ENCODE measurements around the gene TP53I3.
"Not testable (repeated sequence)": the region's sequence is repeated elsewhere in the genome, so short reads cannot be mapped to it uniquely, and the experiment has no call there.

TP53I3 gene

GRCh38 chr2:24054366-24055010, 30.1 kb downstream of the TP53I3 start:
- DNase-seq (ENCODE audit: extremely low read depth in 1 of 2, low read depth in 1 of 2) = no peak

GRCh38 chr2:24052951-24053350, 31.7 kb downstream of the TP53I3 start:
- DNase-seq (ENCODE audit: extremely low read depth in 1 of 2, low read depth in 1 of 2) = no peak

- no peak for DNase-seq (ENCODE audit: extremely low read depth in 1 of 2, low read depth in 1 of 2)
Observed at GRCh38 chr2:24051833-24052232, 32.8 kb downstream of the TP53I3 start.

GRCh38 chr2:24050041-24050979, 34.3 kb downstream of the TP53I3 start:
- DNase-seq (ENCODE audit: extremely low read depth in 1 of 2, low read depth in 1 of 2) = no peak

- DNase-seq (ENCODE audit: extremely low read depth in 1 of 2, low read depth in 1 of 2) = peak; percentile 47 to 49
Observed at GRCh38 chr2:24049485-24050021, 35.1 kb downstream of the TP53I3 start, which contains the start of gene FKBP1B. Gene FKBP1B, plus strand, starts transcription at chr2:24049741. Its CDS starts 109 bp downstream, at chr2:24049850.

- DNase-seq (ENCODE audit: extremely low read depth in 1 of 2, low read depth in 1 of 2) = no peak
Observed at GRCh38 chr2:24048769-24049484, 35.7 kb downstream of the TP53I3 start.

- DNase-seq (ENCODE audit: extremely low read depth in 1 of 2, low read depth in 1 of 2) = no peak
Observed at GRCh38 chr2:24047703-24048033, 37.0 kb downstream of the TP53I3 start.

- peak; percentile 82 to 97 for DNase-seq (ENCODE audit: extremely low read depth in 1 of 2, low read depth in 1 of 2)
Observed at GRCh38 chr2:24046930-24047702, 37.5 kb downstream of the TP53I3 start, which contains the start of gene WDCP. Gene WDCP, minus strand, starts transcription at chr2:24047391. Its CDS starts 7,897 bp downstream, at chr2:24039494.

- no peak for DNase-seq (ENCODE audit: extremely low read depth in 1 of 2, low read depth in 1 of 2)
Observed at GRCh38 chr2:24046599-24046929, 38.1 kb downstream of the TP53I3 start.

- no peak for DNase-seq (ENCODE audit: extremely low read depth in 1 of 2, low read depth in 1 of 2)
Observed at GRCh38 chr2:24045511-24046508, 38.8 kb downstream of the TP53I3 start.

- not testable (repeated sequence) for DNase-seq (ENCODE audit: extremely low read depth in 1 of 2, low read depth in 1 of 2)
Observed at GRCh38 chr2:24043133-24043532, 41.5 kb downstream of the TP53I3 start.

GRCh38 chr2:24040511-24040910, 44.1 kb downstream of the TP53I3 start:
- no peak for DNase-seq (ENCODE audit: extremely low read depth in 1 of 2, low read depth in 1 of 2)

- DNase-seq (ENCODE audit: extremely low read depth in 1 of 2, low read depth in 1 of 2) = no peak
Observed at GRCh38 chr2:24038786-24039499, 45.7 kb downstream of the TP53I3 start.
